GM13976 (cell line): ENCODE measurements around the gene MZB1.
"Not testable (repeated sequence)": the region's sequence is repeated elsewhere in the genome, so short reads cannot be mapped to it uniquely, and the experiment has no call there.

Experiments used
- DNase-seq: peaks from one replicate; pipeline ENCODE4 v3.0.0; 2012; ENCODE audit warnings: low spot score
- CTCF ChIP-seq: IDR thresholded peaks from 2 replicates; pipeline ENCODE4 v1.5.1; 2012; ENCODE audit warnings: borderline replicate concordance, mild to moderate bottlenecking; ENCODE audit not compliant: insufficient read depth; ENCODE audit errors: extremely low read depth, missing control alignments, control extremely low read depth
- in situ Hi-C: fragments of 300-500 bp; cut with MboI; formaldehyde crosslinking; loops from one replicate; pipeline ENCODE4 v1.12.0; 2022; ENCODE audit warnings: low sequenced_read_pairs, mixed read lengths, inconsistent platforms; ENCODE audit not compliant: unreplicated experiment

The MZB1 gene

GRCh38 chr5:139361835-139362429, 27.8 kb downstream of the MZB1 start:
- TF ChIP-seq CTCF: no peak
- in situ Hi-C loops: no loop called here
- no peak for DNase-seq

- no peak for TF ChIP-seq CTCF
- in situ Hi-C loops: no loop called here
- DNase-seq: no peak
Observed at GRCh38 chr5:139360384-139360783, 29.3 kb downstream of the MZB1 start.

GRCh38 chr5:139358064-139358463, 31.6 kb downstream of the MZB1 start:
- in situ Hi-C loops: no loop called here
- no peak for TF ChIP-seq CTCF
- DNase-seq: no peak

- DNase-seq, in situ Hi-C loops: not testable (repeated sequence)
Observed at GRCh38 chr5:139355900-139356299, 33.8 kb downstream of the MZB1 start.

- in situ Hi-C loops: no loop called here
- DNase-seq: no peak
- TF ChIP-seq CTCF: no peak
Observed at GRCh38 chr5:139354186-139354585, 35.5 kb downstream of the MZB1 start.

- in situ Hi-C loops, DNase-seq: not testable (repeated sequence)
Observed at GRCh38 chr5:139347863-139348262, 41.9 kb downstream of the MZB1 start.

- DNase-seq, in situ Hi-C loops: not testable (repeated sequence)
Observed at GRCh38 chr5:139345442-139345841, 44.3 kb downstream of the MZB1 start.

GRCh38 chr5:139344177-139344576, 45.5 kb downstream of the MZB1 start:
- in situ Hi-C loops: no loop called here
- no peak for DNase-seq
- no peak for TF ChIP-seq CTCF
